ENCODE results near the gene NECAB2.

Gene NECAB2

DNA sequence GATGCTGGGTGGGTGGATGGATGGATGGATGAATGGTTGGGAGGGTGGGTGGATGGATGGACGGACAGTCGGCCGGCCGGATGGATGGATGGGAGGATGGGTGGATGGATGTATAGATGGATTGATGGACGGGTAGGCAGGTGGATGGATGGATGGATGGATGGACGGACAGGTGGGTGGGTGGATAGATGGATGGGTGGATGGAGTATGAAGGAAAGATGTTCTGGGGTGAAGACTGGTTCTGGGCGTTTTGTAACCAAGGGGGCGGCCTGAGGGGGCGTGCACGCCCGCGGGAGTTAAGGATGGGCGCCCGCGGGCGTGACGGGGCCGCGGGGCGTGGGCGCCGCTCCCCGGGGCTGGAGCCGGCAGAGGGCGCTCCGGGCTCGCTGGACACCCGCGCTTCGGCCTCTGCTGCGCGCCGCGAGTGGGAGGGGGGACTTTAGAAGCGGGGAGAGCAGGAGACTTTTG, at the start of gene NECAB2:
TSS of gene NECAB2 (plus strand) at position 407 of the 468 bp plus-strand sequence. CDS start 405 bp downstream, outside the sequence.
- DNase-seq = peak; percentile 45

DNA sequence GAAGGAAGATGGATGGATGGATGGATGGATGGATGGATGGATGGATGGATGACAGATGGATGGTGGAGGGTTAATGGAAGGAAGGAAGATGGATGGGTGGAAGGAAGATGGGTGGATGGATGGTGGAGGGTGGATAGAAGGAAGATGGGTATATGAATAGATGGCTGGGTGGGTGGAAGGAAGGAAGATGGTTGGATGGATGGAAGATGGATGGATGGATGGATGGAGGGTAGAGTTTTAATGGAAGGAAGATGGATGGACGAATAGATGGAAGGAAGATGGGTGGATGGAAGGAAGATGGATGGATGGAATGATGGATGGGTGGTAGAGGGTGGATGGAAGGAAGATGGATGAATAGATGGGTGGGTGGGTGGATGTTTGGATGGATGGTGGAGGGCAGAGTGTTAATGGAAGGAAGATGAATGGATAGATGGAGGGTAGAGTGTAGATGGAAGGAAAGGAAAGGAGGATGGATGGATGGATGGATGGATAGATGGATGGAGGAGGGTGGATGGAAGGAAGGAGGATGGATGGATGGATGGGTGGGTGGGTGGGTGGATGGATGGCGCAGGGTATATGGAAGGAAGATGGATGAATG, 47.1 kb upstream of the NECAB2 start:
- DNase-seq = no peak

DNA sequence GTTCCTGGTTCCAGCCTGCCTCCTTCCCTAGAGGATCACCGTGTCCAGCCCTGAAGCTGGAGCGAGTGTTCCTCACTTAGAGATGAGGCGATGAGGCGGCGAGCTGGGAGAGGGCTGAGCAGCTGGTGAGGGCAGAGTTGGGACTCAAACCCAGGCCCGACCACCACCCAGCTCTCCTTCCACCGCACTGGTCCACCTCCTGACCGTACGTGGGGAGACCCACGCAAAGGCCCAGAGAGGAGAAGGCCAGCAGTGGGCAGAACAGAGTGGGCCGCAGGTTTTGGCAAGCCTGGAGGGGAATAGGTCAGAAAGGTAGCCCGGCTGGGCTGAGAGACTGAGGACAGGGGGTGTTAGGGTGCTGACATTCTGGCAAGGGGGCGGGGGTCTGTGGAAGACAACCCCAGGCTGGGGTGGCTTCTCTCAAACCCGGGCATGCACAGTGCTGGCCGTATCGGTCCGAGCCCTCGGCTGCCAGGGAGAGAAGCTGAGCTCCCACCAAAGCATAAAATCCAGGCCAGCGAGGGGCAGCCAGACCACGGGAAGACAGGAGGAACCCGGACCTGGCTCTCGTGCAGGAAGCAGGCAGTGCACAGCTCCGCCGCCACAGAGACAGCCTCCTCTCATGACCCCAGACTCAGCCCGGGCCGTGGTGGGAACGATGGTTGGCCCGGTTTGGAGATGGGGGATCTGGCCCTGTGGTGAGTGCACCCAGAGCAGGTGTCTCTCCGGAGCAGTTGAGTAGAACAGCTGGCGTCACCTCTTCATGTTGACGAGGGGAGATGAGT, 44.3 kb upstream of the NECAB2 start:
- DNase-seq = no peak

DNA sequence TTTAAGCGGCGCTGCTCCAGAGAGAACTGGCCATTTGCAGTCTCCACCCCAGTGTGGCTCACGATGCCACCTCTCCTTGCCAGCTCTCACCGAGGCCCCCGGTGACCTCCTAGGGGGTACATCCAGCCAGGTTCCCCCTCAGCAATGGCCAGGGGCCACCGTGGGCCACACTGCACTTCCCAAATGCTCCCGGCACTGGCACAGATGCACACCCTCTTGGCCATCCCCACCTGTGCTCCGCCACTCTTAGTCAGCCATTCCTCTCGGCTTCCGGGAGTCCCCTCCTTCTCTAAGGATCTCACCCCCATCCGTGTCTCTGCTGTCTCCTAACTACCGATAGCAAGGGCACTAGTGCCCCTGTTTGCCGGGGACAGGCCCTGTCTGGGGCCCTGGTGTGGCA, 43.4 kb upstream of the NECAB2 start:
- DNase-seq = no peak

DNA sequence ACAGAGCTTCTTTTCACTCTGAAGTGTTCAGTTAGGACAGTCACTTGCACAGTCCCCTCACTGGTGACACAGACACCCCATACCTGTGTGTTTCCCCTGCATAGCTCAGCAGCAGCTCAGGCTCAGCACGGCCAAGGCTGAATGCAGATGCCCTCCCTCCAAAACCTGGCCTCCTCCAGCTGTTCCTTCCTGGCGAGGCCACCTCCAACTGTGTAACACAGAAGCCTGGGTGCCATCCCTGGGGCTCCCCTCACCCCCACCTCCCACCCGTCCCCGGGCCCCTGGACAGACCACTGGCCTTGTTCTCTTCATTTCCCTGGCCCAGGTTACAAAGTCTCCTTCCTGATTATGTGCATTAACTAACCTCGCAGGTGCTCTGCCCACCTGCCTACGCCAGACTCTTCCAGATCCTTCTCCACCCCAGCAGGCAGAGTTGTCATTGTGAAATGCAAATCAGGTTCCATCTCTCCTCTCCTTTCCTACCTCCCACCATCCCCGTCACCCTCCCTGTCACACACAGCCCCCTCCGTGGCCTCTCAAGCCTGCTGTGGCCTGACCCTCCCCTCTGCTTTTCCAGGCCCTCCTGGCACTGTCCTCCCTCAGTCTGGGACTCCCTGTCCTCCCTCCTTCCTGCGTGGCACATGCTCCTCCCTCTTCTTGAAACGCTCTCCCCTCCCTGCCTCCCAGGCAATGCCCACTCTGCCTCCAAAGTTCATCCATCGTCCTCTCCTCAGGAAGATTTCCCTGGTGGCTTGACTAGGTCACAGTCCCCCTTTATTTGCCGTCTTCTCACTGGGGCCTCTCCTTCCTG, 42.7 kb upstream of the NECAB2 start:
- DNase-seq = no peak

DNA sequence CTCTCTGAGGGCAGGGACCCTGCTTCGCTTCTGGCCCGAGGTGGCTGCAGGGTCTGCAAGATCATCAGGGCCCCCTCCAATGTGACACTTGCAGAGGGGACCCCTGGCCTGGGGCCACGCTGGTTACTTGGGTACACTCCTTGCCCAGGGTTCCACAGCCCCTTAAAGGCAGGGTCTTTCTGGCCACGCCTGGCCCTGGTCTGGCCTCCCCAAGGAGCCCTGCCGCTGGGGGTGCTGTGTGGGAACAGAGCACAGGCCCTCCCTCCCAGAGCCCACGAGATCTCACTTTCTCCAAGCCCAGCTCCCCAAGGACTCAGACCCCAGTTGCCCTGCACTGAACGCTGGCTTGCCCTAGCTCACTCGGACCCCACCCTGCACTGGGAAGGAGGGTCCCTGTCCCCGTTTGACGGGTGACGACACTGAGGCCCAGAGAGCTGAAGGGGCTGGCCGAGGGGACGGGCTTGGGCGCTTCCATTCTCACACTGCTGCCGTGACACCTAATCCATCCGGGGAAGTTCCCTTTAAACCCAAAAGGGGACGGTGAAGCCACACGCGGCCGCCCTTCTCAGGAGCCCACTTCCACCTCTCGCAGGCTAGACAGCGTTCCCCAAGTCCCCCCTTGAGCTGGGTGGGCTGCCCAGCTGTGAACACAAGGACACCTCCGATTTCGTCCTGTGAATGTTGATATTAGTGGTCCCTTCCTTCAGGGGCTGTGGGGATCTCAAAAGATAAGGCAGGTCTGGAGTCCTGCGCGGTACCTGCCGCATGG, 41.9 kb upstream of the NECAB2 start:
- DNase-seq = no peak

DNA sequence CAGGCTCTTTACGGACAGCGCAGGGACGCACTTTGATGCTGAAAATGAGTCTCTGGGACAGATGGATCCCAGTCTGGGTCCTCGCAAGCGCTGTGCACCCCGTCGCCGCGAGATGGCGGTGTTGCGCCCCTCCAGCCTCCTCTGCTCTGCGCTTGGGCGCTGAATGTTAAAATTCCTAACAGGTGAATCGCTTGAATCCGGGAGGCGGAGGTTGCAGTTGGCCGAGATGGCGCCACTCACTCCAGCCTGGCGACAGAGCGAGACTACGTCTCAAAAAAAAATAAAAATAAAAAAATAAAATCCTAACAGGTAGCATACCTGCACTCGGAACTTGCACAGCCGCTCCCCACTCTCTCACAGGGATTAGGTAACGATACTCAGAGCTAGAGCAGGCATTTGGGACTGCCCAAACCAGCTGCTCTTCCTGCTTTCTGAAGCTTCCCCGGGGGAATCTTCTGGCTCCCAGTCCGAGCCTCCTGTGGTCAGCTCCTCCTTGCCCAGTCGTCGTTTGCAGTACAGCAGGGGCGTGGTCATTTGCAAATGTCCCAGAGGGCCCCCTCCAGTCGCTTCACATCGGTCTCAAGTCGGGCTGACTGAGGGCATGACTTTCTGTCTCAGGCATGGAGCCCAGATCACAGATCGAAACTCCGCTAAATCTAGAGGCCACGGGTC, 41.2 kb upstream of the NECAB2 start:
- peak; percentile 63 for DNase-seq

DNA sequence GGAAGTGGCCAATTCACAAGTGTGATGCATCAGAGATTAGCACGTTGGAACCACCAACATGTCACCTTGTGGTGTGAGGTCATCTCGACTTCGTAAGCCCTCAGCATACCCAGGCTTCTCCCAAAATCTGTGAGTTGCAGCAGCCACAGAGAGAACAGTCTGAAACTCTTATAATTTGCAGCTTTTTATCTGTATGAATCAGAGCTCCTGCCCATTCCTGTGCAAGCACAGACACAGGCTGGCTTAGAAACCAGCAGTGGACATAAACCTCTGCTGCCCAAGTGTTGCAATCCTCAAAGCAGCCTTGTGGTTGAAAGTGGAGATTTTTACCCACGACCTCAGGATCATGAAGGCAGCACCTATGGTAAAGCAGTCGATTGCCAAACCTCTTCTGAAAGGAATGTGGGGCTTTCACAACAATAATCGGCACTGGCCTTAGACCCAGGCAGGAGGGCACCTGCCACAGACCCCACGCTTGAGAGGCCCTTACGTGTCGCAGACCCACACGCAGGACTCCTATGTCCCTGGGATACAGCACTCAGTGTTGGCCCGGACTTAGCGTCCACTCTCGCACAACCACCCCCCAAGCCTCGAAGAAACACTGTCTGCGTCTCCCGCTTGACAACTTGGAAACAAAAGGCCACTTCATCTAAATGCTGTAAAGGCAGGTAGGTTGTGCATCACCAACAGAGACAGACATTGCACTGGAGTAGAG, 39.5 kb upstream of the NECAB2 start:
- DNase-seq = no peak

DNA sequence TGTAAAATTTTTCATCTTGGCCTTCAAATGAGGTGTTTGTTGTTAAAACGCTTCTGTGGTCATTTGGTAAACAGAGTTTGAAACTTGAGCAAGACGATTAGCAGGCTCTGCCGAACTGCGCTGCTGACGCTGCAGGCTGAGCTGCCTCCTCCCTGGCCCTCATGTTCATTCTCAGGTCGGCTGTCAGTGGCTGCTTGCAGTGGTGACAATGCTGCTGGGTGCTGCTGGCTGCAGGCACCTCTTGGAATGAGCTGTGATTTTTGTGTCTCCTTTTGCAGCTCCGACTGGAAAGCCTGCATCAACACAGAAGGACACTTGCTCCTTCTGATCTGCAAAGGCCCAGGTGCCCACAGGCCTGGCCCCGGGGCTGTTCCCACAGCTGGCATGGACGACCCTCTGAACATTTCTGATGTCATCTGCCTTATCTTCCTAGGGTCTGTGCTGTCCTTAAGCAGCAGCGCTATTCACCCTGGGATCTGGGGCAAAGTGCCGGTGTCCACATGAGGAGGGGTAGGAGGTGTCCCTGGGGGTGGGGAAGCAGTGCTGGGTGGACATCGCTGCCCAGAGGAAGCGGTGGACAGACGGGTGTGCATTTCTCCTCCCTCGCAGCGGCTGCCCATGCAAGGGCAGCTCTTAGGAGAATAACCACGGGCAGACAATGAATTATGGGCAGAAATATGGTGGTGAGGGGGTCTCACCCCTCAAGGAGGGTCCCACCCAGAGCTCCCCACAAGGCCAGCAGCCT, 38.1 kb upstream of the NECAB2 start:
- DNase-seq = no peak

DNA sequence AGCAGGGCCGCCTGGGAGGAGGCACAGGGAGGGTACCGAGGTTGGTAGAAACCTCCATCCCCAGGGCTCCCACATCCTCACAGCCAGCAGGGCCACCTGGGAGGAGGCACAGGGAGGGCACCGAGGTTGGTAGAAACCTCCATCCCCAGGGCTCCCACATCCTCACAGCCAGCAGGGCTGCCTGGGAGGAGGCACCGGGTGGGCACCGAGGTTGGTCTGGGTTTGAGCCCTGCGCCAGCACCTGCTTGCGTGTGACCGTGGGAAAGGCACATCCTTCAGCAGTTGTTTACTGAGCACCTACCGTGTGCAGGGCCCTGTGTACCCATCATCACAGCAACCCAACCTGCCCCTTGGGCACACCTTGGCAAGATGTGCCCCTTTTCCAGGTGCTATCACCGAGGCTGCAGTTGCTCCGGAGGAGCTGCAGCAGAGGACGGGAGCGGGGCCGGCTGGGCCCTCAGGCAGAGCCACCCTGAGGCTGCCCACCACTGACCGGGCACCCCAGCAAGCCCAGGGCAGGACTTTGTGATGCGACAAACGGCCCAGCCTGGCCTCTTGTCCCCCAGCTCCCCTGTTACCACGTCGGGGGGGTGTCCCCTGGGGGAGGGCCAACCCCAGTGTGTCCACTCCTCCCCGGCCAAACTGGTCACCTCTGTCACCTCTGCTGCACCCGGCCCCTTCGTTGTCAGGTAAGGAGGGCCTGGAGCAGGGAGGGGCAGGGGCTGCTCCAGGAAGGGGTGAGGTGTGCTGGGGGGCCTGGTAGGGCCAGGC, 37.1 kb upstream of the NECAB2 start:
- no peak for DNase-seq

DNA sequence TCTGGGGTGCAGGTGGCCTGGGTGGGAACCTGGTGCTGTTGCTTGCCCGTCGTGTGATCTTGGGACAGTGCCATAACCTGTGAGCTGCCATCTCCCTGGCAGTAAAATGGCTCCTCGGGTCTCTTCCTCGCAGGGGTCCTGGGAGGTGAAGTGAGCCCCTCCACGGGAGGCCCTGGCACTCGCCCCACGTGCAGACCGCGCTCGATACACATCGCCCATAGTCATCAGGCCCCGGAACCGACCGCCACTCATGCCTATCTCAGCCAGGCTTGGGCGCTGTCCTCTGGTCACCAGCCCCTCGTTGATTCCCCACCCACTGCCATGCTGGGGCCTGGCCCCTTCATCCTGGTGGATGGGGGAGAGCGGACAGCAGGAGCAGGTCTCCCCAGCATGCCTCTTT, 36.5 kb upstream of the NECAB2 start:
- DNase-seq = no peak

DNA sequence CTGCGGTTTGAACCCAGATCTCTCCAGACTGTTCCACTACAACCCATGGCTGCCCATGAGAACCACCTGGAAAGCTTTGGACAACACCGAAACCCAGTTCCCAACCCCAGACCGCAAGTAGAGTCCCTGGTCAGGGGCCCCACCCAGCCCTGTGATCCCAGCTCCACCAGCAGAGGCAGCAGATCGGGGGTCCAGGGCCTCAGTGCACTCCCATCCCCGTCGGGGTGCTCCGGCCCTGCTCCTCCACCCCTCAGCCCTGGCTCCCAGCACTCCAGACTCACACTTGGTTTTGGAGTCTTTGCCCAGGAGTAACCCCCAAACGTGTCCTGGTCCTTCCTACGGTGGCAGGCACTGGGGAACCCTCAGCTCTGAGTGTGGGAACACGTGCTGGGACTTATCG, 35.7 kb upstream of the NECAB2 start:
- DNase-seq = no peak

DNA sequence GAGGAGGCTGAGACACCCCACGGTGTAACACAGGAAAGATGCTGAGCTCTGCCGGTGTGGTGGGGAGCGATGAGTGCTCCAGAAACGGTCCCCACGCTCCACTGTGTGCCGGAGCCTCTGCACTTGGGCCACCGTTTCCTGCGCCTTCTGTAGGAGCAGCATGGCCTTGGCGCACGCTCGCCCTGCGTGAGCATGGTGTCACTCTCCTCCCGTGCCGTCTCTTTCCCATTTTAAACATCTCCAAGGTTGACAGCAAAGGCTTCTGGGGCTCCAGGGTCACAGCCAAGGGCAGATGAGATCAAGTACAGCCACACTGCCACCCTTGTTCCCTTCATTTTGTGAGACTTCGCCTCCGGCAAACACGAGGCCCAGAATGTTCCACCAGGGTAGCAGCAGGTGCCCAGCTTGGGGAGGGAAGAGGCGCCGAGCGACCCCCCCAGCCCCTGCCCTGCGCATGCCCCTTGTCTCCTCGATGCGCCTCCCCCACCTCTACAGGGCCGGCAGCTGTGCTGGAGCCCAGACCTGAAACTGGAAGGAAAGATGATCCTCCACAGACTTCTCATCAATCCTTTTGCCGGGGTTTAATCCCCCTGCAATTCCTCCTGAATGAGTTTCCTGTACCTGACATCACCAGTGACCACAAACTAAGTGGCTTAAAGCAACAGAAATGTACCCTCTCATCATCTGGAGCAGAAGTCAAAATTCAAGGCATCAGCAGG, 34.9 kb upstream of the NECAB2 start:
- DNase-seq = no peak

DNA sequence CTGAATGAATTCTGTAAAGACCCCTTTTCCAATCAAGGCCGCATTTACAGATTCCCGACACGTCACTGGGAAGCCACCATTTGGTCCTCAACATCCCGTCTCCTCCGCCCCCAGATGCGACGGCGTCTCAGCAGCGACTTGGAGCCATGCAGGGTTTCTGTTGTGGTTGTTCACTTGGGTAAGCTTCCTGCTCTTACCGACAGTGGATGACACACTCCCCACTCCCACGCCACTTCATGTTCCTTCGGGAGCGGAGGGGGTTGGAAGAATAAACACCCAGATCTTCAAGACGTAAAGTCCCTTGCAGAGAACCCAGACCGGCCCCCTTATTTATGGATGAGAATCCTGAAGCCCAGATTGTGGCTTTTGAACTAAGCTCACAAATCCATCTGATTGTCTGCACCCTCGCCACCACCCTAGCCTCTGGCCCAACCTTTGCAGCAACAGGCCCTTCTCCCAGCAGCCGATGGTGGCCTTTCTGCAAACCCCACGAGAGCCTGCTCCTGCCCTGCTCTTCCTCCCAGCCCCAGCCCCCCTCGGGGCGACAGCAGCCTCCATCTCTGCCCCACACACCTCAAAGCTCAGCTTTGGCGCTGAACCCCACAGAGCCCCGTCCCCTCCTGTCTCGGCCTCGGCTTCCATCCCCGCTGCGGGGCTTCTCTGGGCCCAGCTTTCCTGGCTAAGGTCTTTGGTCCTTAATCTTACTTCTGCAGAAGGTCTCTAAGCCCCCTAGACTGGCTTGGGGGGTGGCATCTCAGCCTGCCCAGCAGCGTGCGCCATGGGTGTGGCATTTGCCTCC, 34.0 kb upstream of the NECAB2 start:
- DNase-seq = no peak

DNA sequence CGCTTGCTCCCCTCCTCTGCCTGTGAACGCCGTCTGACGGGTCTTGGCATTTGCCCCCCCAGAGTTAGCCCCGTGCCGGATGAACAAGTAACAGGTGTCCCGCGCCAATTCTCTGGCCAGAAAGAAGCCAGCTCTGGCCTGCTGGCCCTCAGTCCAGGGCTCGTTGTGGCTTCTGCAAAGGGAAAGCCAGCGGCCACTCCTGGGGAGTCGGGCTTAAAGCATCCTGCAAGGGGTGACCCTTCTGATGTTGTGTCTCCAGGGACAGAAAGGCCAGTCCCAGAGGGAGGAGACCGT, 33.4 kb upstream of the NECAB2 start:
- DNase-seq = no peak

DNA sequence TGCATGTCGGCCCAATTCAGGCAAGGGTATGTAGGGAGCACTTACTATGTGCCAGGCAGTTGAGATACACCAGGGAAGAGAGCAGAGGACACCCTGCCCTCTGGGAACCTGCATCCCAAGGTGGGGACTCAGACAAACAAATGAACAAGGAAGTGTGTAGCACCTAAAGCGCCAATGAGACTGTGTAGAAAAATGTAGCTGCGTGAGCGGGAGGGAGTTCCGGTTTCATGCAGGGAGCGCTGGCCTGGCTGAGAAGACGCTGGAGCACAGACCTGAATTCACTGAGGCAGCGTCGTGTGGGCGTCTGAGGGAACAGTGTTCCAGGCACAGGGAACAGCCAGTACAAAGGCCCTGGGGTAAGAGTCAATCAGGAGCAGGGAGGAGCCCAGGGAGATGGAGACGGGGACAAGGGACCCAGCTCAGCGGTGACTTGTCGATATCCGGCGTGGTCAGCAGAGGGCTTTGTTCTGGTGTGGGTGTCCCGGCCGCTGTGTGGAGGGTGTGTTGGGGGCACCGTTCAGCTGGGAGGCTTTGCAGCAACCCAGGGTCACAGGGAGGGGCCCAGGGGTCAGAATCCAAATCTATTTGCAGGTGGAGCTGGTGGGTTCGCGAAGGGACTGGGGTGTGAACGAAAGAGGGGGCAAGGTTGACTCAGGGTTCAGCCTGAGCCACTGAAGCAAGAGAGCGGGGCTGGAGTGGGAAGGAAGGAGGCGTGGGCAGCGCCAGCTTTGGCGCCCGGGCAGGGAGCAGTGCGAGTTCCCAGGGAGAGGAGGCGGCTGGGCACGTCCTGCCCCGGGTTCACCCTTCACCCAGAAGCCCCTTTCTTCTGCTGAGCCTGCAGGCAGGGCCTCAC, 32.8 kb upstream of the NECAB2 start:
- peak; percentile 18 for DNase-seq

DNA sequence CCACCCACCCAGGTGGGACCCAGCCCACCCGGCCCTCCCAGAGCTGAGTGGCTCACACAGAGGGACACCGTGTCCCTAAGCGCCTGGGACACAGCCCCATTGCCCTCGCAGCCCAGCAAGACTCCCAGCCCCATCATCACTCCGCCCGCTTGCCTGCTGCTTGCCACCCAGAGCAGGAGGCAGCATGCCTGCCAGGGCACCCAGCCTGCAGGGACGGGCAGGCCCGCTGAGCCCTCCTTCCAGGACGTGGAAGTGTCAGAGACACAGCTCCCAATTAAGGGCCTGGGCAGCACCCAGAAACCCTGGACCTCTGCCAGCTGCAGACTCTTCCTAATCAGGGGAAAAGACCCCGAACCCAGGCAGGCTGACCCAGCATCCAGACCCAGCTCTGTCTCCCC, 32.2 kb upstream of the NECAB2 start:
- DNase-seq = no peak
